ENCODE results near the gene TBC1D22A.
"Not testable (repeated sequence)": the region's sequence is repeated elsewhere in the genome, so short reads cannot be mapped to it uniquely, and the experiment has no call there.

The TBC1D22A gene

GRCh38 chr22:46779023-46779422 lies 16.6 kb downstream of the TBC1D22A start:
- H2BK15ac ChIP-seq (replicated peaks; ENCODE audit: low read depth): no peak overlapping the region
- H2AK5ac ChIP-seq (ENCODE audit: low read length): no peak overlapping the region
- no peaks in the 10 kb centered on the region for H3K27me3 ChIP-seq (ENCODE audit: insufficient read depth, low read length, poor library complexity)
- H3K9ac ChIP-seq (ENCODE audit: low read length): no peak overlapping the region
- H4K5ac ChIP-seq (ENCODE audit: low read length): no peak overlapping the region
- H3K4ac ChIP-seq (ENCODE audit: low read depth, low read length): no peak overlapping the region
- H3K23ac ChIP-seq (ENCODE audit: low read length): no peak overlapping the region
- WGBS (ENCODE audit: extremely low coverage, insufficient coverage, low lambda C conversion rate): no CpG with 5 or more reads among the region's 4 CpGs
- peaks cover 29% of the 10 kb centered on the region for H3K79me2 ChIP-seq (ENCODE audit: control insufficient read depth, insufficient read depth, low read length)
- no peak overlapping the region for H2BK5ac ChIP-seq (ENCODE audit: low read length)
- no peak overlapping the region for H3K18ac ChIP-seq (ENCODE audit: low read length)
- peaks cover 36% of the 10 kb centered on the region for H3K79me1 ChIP-seq (ENCODE audit: low read length)
- H3K4me2 ChIP-seq (ENCODE audit: low read length): no peak overlapping the region
- peaks cover 10% of the 10 kb centered on the region for H3K4me1 ChIP-seq (ENCODE audit: control insufficient read depth, low read depth, low read length)
- H3K36me3 ChIP-seq (ENCODE audit: control insufficient read depth, insufficient read depth, low read length): no peaks in the 10 kb centered on the region
- DNase-seq: no peak
- no peak overlapping the region for H4K8ac ChIP-seq (ENCODE audit: low read depth, low read length)
- no peak overlapping the region for H3K27ac ChIP-seq (ENCODE audit: low read depth, low read length)
- H3K56ac ChIP-seq (ENCODE audit: low read length): no peak overlapping the region
- H2BK120ac ChIP-seq (ENCODE audit: low read depth, low read length): no peak overlapping the region
- no peak overlapping the region for H3K4me3 ChIP-seq (ENCODE audit: low read length)

- WGBS (ENCODE audit: extremely low coverage, insufficient coverage, low lambda C conversion rate): no CpG with 5 or more reads among the region's 9 CpGs
- no peak overlapping the region for H2BK120ac ChIP-seq (ENCODE audit: low read depth, low read length)
- DNase-seq: no peak
- no peak overlapping the region for H3K9ac ChIP-seq (ENCODE audit: low read length)
- no peaks in the 10 kb centered on the region for H3K27me3 ChIP-seq (ENCODE audit: insufficient read depth, low read length, poor library complexity)
- peaks cover 35% of the 10 kb centered on the region for H3K79me1 ChIP-seq (ENCODE audit: low read length)
- H2BK15ac ChIP-seq (replicated peaks; ENCODE audit: low read depth): no peak overlapping the region
- no peak overlapping the region for H3K4ac ChIP-seq (ENCODE audit: low read depth, low read length)
- no peak overlapping the region for H3K4me3 ChIP-seq (ENCODE audit: low read length)
- H4K5ac ChIP-seq (ENCODE audit: low read length): no peak overlapping the region
- no peak overlapping the region for H3K4me2 ChIP-seq (ENCODE audit: low read length)
- no peaks in the 10 kb centered on the region for H3K36me3 ChIP-seq (ENCODE audit: control insufficient read depth, insufficient read depth, low read length)
- H2BK5ac ChIP-seq (ENCODE audit: low read length): no peak overlapping the region
- H2AK5ac ChIP-seq (ENCODE audit: low read length): no peak overlapping the region
- no peak overlapping the region for H4K8ac ChIP-seq (ENCODE audit: low read depth, low read length)
- no peak overlapping the region for H3K27ac ChIP-seq (ENCODE audit: low read depth, low read length)
- H3K18ac ChIP-seq (ENCODE audit: low read length): no peak overlapping the region
- H3K79me2 ChIP-seq (ENCODE audit: control insufficient read depth, insufficient read depth, low read length): peaks cover 29% of the 10 kb centered on the region
- no peak overlapping the region for H3K56ac ChIP-seq (ENCODE audit: low read length)
- peaks cover 5% of the 10 kb centered on the region for H3K4me1 ChIP-seq (ENCODE audit: control insufficient read depth, low read depth, low read length)
- no peak overlapping the region for H3K23ac ChIP-seq (ENCODE audit: low read length)
Measured at GRCh38 chr22:46779651-46780050, 17.2 kb downstream of the TBC1D22A start.

GRCh38 chr22:46780453-46780852 lies 18.0 kb downstream of the TBC1D22A start:
- no peak overlapping the region for H2BK5ac ChIP-seq (ENCODE audit: low read length)
- WGBS (ENCODE audit: extremely low coverage, insufficient coverage, low lambda C conversion rate): no CpG with 5 or more reads among the region's 9 CpGs
- H3K4me2 ChIP-seq (ENCODE audit: low read length): no peak overlapping the region
- no peaks in the 10 kb centered on the region for H3K27me3 ChIP-seq (ENCODE audit: insufficient read depth, low read length, poor library complexity)
- DNase-seq: no peak
- H3K36me3 ChIP-seq (ENCODE audit: control insufficient read depth, insufficient read depth, low read length): no peaks in the 10 kb centered on the region
- no peak overlapping the region for H3K4me3 ChIP-seq (ENCODE audit: low read length)
- H3K9ac ChIP-seq (ENCODE audit: low read length): no peak overlapping the region
- H3K18ac ChIP-seq (ENCODE audit: low read length): no peak overlapping the region
- H4K8ac ChIP-seq (ENCODE audit: low read depth, low read length): no peak overlapping the region
- H3K79me1 ChIP-seq (ENCODE audit: low read length): peaks cover 32% of the 10 kb centered on the region
- H4K5ac ChIP-seq (ENCODE audit: low read length): no peak overlapping the region
- H3K4me1 ChIP-seq (ENCODE audit: control insufficient read depth, low read depth, low read length): no peaks in the 10 kb centered on the region
- H2BK120ac ChIP-seq (ENCODE audit: low read depth, low read length): no peak overlapping the region
- H3K79me2 ChIP-seq (ENCODE audit: control insufficient read depth, insufficient read depth, low read length): peaks cover 23% of the 10 kb centered on the region
- H3K23ac ChIP-seq (ENCODE audit: low read length): no peak overlapping the region
- no peak overlapping the region for H2AK5ac ChIP-seq (ENCODE audit: low read length)
- no peak overlapping the region for H3K27ac ChIP-seq (ENCODE audit: low read depth, low read length)
- no peak overlapping the region for H3K56ac ChIP-seq (ENCODE audit: low read length)
- H3K4ac ChIP-seq (ENCODE audit: low read depth, low read length): no peak overlapping the region
- H2BK15ac ChIP-seq (replicated peaks; ENCODE audit: low read depth): no peak overlapping the region

- Histone ChIP-seq H3K56ac (ENCODE audit: low read length) (no peak overlapping the region), H3K27me3 (ENCODE audit: insufficient read depth, low read length, poor library complexity) (no peaks in the 10 kb centered on the region), H3K79me1 (ENCODE audit: low read length) (peaks cover 28% of the 10 kb centered on the region), H3K27ac (ENCODE audit: low read depth, low read length) (no peak overlapping the region), H3K79me2 (ENCODE audit: control insufficient read depth, insufficient read depth, low read length) (peaks cover 15% of the 10 kb centered on the region), H3K18ac (ENCODE audit: low read length) (no peak overlapping the region), H2AK5ac (ENCODE audit: low read length) (no peak overlapping the region), H3K4me3 (ENCODE audit: low read length) (no peak overlapping the region), H3K36me3 (ENCODE audit: control insufficient read depth, insufficient read depth, low read length) (no peaks in the 10 kb centered on the region), H3K23ac (ENCODE audit: low read length) (no peak overlapping the region), H3K9ac (ENCODE audit: low read length) (no peak overlapping the region), H2BK15ac (replicated peaks; ENCODE audit: low read depth) (no peak overlapping the region), H4K5ac (ENCODE audit: low read length) (no peak overlapping the region), H4K8ac (ENCODE audit: low read depth, low read length) (no peak overlapping the region), H3K4me1 (ENCODE audit: control insufficient read depth, low read depth, low read length) (no peaks in the 10 kb centered on the region), H2BK120ac (ENCODE audit: low read depth, low read length) (no peak overlapping the region), H3K4ac (ENCODE audit: low read depth, low read length) (no peak overlapping the region), H2BK5ac (ENCODE audit: low read length) (no peak overlapping the region), H3K4me2 (ENCODE audit: low read length) (no peak overlapping the region)
- no peak for DNase-seq
- WGBS (ENCODE audit: extremely low coverage, insufficient coverage, low lambda C conversion rate): no CpG with 5 or more reads among the region's 9 CpGs
Measured at GRCh38 chr22:46781291-46781690, 18.8 kb downstream of the TBC1D22A start.

- no CpG with 5 or more reads among the region's 10 CpGs for WGBS (ENCODE audit: extremely low coverage, insufficient coverage, low lambda C conversion rate)
- H2BK5ac ChIP-seq (ENCODE audit: low read length); H3K23ac ChIP-seq (ENCODE audit: low read length); H3K9ac ChIP-seq (ENCODE audit: low read length); H3K4ac ChIP-seq (ENCODE audit: low read depth, low read length); H4K5ac ChIP-seq (ENCODE audit: low read length); DNase-seq; H2BK15ac ChIP-seq (replicated peaks; ENCODE audit: low read depth); H2AK5ac ChIP-seq (ENCODE audit: low read length); H3K56ac ChIP-seq (ENCODE audit: low read length); H3K4me2 ChIP-seq (ENCODE audit: low read length); H3K4me1 ChIP-seq (ENCODE audit: control insufficient read depth, low read depth, low read length); H2BK120ac ChIP-seq (ENCODE audit: low read depth, low read length); H3K4me3 ChIP-seq (ENCODE audit: low read length); H4K8ac ChIP-seq (ENCODE audit: low read depth, low read length); H3K79me2 ChIP-seq (ENCODE audit: control insufficient read depth, insufficient read depth, low read length); H3K36me3 ChIP-seq (ENCODE audit: control insufficient read depth, insufficient read depth, low read length); H3K18ac ChIP-seq (ENCODE audit: low read length); H3K27me3 ChIP-seq (ENCODE audit: insufficient read depth, low read length, poor library complexity); H3K27ac ChIP-seq (ENCODE audit: low read depth, low read length): not testable (repeated sequence)
- peaks cover 24% of the 10 kb centered on the region for H3K79me1 ChIP-seq (ENCODE audit: low read length)
Measured at GRCh38 chr22:46782200-46782599, 19.8 kb downstream of the TBC1D22A start.

GRCh38 chr22:46783721-46784120 lies 21.3 kb downstream of the TBC1D22A start:
- H3K4me1 ChIP-seq (ENCODE audit: control insufficient read depth, low read depth, low read length): no peaks in the 10 kb centered on the region
- H3K27me3 ChIP-seq (ENCODE audit: insufficient read depth, low read length, poor library complexity): no peaks in the 10 kb centered on the region
- no peak overlapping the region for H4K8ac ChIP-seq (ENCODE audit: low read depth, low read length)
- no peak overlapping the region for H3K4ac ChIP-seq (ENCODE audit: low read depth, low read length)
- H3K9ac ChIP-seq (ENCODE audit: low read length): no peak overlapping the region
- H2BK15ac ChIP-seq (replicated peaks; ENCODE audit: low read depth): no peak overlapping the region
- H2BK5ac ChIP-seq (ENCODE audit: low read length): no peak overlapping the region
- H3K36me3 ChIP-seq (ENCODE audit: control insufficient read depth, insufficient read depth, low read length): no peaks in the 10 kb centered on the region
- H3K4me2 ChIP-seq (ENCODE audit: low read length): no peak overlapping the region
- H3K23ac ChIP-seq (ENCODE audit: low read length): no peak overlapping the region
- no peak overlapping the region for H3K56ac ChIP-seq (ENCODE audit: low read length)
- H3K4me3 ChIP-seq (ENCODE audit: low read length): no peak overlapping the region
- H2AK5ac ChIP-seq (ENCODE audit: low read length): no peak overlapping the region
- no peak overlapping the region for H4K5ac ChIP-seq (ENCODE audit: low read length)
- no peak for DNase-seq
- H3K79me1 ChIP-seq (ENCODE audit: low read length): peaks cover 17% of the 10 kb centered on the region
- no CpG with 5 or more reads among the region's 3 CpGs for WGBS (ENCODE audit: extremely low coverage, insufficient coverage, low lambda C conversion rate)
- H3K79me2 ChIP-seq (ENCODE audit: control insufficient read depth, insufficient read depth, low read length): peaks cover 5% of the 10 kb centered on the region
- H3K27ac ChIP-seq (ENCODE audit: low read depth, low read length): no peak overlapping the region
- no peak overlapping the region for H3K18ac ChIP-seq (ENCODE audit: low read length)
- H2BK120ac ChIP-seq (ENCODE audit: low read depth, low read length): no peak overlapping the region

Data from mesendoderm (in vitro differentiated cells).